ENCODE results near the gene PALM.

PALM gene

DNA sequence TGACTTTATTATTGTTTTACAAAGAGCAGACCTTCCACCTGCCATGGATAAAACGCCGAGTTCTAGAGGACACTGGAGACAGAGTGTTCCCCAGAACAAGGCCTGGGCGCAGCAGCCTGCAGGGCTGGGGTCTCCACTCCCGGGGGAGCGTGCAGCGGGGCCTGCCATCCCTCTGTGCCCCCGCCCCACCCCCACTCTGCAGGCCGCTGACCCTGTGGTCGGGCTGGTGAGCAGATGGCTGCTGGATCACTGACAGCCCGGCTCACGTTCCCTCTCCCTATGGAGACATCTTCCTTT, 79.9 kb downstream of the PALM start:
- peak; percentile 65 for DNase-seq

DNA sequence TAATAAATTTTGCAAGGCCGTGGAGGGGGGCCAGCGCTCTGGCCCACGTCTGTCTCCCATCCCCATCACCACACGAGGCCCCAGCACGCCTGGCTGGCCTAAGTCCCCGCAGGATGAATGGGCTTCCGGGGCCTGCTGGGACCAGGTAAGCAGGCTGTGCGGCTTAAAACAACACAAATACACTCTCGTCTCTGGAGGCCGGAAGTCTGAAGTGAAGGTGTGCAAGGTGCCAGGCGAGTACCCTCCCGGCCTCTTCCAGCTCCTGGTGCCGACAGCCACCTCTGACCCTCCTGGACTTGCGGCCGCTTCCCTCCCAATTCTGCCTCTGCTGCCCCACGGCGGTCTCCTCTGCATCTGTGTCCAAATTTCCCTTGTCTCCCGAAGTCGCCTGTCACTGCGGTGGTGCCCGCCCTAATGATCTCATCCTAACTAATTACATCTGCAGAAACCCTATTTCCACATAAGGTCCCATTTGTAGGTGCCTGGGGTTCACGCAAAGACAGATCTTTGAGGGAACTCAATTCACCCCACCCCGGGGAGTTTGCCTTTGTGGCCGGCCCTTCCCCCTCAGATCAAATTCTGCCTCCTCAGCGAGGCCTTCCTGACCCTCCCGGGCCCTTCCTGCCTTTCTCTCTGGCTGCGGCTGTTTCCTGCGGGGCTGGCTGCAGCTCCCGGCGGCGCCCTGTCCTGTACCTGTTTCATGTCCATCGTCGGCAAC, 80.4 kb downstream of the PALM start:
- DNase-seq, result no peak

DNA sequence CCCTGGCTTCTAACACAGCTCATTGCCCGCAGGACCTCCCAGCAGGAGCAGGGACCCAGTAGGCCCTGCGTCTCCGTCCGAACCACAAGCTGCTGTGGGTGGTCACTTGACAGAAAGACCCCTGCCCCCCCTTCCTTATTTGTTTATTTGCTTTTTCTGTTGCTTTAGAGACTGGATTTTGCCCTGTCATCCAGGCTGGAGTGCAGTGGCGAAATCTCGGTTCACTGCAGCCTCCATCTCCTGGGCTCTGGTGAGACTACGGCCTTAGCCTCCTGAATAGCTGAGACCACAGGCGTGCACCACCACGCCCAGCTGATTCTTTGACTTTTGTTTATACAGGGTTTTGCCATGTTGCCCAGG, 80.9 kb downstream of the PALM start:
- DNase-seq, result no peak

DNA sequence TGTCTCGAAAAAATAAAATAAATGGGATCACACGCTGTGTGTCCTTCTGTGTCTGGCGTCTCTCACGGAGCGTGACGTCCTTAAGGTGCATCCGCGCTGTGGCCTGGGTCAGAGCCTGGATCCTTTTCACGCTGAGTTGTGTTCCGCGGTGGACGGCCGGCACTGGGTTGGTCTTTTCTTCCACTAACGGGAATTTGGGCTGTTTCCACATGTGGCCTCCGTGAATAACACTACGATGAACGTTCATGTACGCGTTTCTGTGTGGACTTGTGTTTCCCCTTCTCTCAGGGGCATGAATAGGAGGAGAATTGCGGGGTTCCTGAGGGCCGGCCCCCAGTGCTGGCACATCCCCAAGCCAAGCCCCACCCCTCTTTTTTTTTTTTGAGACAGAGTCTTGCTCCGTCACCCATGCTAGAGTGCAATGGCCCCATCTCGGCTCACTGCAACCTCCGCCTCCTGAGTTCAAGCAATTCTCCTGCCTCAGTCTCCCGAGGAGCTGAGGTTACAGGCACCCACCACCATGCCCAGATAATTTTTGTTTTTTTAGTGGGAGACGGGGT, 82.4 kb downstream of the PALM start:
- DNase-seq, result no peak

DNA sequence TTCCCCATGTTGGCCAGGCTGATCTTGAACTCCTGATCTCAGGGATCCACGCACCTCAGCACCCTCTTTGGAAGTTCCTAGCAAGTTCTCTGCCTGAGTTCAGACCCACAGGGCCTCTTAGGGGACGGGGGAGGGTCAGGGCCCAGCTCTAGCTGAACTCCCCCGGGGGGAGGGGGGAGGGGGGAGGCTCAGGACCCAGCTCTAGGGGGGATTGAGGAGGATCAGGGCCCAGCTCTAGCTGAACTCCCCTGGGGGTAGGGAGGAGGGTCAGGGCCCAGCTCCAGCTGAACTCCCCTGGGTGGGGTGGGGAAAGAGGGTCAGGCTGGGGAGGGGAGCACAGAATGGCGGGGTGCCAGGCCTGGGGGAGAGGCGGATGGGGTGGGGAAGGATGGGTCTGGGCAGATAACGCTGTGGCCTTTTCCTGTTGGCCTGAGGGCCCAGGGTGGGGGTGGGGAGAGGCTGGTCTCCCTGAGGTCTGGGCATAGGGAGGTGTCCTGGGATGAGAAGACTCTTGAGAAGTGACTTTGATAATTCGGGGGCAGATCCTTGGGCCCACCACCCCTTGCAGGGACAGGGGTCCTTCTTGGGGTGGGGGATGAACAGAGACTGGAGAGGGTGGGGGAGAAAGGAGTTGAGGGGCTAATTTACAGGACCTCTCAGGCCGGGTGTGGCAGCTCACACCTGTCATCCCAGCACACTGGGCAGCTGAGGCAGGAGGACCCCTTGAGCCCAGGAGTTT, 83.0 kb downstream of the PALM start:
- DNase-seq, result peak; percentile 84

DNA sequence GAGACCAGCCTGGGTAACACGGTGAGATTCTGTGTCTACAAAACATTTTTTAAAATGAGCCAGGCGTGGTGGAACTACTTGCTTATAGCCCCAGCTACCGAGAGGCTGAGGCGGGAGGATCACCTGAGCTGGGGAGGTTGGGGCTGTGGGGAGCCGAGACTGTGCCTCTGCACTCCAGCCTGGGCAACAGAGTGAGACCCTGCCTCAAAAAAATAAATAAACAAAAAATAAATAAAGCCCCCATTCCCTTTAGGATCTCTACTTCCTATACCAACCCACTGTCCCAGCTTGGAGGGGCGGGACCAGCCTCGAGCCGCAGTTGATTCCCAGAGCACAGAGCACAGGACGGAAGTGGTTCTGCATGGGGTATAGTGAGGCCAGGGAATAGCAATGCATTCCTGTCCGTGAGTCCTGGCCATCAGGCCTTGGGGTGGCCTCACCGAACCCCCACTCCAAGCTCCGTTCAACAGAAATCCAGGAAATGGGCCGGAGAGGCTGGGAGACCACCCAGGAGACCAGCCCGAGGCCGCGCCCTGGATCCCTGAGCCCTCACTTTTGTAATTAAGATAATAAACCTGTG, 83.7 kb downstream of the PALM start:
- DNase-seq, result no peak

DNA sequence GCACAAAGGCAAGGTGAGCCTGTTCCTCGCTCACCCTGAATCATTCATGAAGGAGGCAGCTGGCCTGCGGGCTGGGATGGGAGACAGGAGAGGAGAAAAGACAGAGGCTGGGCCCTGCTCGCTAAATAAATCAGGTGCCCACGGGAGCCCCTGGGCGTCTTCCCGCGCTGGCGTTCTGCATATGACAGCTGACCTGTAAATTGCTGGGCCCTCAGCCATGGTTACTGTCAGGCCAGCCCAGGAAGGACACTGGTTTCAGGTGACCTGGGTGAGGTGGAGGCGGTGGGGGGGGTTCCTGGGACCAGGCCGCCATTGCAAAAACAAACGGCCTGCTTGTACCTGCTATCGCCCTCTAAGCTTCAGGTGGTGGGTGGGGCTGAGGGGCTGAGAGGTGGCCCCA, 85.1 kb downstream of the PALM start:
- DNase-seq, result no peak

DNA sequence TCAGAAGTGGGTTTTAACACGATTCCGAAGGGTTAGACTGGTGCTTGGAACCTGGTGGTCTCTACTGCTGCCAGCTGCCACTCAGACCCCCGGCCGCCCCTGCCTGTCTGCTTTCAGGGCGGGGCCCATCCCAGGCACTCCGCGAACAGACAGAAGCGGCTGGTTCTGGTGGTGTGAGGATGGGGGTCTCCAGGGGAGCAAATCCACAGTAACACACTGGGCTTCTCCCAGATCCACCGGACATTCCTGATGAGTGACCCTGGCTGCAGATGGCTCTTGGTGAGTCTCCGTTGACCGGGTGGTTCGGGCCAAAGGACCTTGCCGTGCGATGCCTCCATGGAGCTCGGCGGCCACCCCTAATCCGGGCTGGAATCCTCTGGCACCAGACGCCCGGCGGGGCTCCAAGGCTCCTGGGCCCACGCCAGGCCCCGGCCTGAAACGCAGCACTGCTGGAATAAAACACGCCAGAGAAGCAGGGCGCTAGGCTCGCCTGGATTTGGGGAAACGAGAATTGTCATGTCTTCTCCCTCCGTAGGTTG, 86.4 kb downstream of the PALM start:
- no peak for DNase-seq

DNA sequence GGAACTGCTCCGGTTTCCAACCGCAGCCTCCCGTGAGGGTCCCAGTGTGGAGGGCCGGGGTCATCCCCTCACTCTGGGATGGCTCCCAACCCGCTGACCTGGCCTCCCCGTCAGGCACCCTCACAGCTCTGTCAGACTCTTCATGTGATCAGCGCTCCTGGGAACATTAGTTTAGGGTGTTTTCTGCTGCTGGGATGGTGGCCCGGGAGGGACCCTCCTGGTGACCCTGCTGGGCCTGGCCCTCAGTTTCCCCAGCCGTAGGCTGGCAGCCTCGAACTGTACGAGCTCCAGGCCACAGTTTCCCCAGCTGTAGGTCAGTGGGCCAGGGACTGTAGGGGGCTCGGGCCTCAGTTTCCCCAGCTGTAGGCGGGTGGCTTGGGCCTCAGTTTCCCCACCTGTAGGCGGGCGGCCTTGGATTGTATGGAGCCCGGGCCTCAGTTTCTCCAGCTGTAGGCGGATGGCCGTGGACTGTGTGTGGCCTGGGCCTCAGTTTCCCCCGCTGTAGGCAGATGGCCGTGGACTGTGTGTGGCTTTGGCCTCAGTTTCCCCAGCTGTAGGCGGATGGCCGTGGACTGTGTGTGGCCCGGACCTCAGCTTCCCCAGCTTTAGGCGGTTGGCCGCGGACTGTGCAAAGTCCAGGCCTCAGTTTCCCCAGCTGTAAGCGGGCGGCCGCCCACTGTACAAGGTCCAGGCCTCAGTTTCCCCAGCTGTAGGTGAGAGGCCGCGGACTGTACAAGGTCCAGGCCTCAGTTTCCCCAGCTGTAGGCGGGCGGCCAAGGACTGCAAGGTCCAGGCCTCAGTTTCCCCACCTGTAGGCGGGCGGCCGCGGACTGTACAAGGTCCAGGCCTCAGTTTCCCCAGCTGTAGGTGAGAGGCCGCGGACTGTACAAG, 87.2 kb downstream of the PALM start:
- no peak for DNase-seq

DNA sequence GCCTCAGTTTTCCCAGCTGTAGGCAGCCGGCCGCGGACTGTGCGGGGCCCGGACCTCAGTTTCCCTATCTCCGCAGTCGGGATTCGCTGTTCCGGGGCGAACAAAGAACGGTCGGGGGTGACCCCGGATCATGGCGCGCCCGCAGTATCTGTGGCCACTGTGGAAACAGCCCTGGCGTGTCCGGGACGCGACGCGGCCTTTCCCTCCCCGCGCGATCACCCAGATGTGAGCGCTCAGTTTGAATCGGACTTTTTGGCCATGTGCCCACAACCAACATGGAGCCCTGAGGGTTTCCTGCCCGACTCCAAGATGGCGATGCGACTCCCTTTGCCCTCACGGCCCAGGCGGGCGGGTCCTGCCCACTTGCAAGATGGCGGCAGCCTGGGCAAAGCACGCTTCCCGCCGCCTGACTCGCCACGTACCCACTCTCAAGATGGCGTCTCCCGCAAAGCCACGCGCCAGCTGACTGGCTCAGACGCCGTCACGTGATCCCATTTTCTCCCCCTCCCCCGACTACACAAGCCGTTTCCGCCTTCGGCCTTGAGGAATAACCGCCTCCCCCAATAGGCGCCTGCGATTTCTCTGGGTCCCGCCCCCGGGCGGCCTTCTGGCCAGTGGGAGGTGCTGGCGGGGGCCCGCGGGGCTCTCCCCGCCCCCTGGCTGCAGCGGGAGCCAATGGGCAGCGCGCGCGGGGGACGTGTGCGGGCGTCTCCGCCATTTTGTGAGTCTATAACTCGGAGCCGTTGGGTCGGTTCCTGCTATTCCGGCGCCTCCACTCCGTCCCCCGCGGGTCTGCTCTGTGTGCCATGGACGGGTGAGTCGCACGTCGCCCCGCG, 88.2 kb downstream of the PALM start, which contains the start of gene PTBP1:
TSS of gene PTBP1 (plus strand) at position 761 of the 836 bp plus-strand sequence. CDS start at position 807, 46 bp downstream.
- DNase-seq, result peak; percentile 100

All from NCI-H82 (cell line).